Dermis microvascular lymphatic vessel endothelial cell (primary cell): ENCODE data around the gene PPP6R2. TPM values are rescaled to one million over a fixed set of nuclear protein-coding genes. Genes with fewer than 3 reads are reported as not detected.
"Not testable (repeated sequence)": the region's sequence is repeated elsewhere in the genome, so short reads cannot be mapped to it uniquely, and the experiment has no call there.

Experiments used
- DNase-seq, 2 donors: peaks; one replicate each; pipeline versions ENCODE4 v3.0.0 to v3.0.0-alpha.2; 2010; ENCODE audit warnings: low read depth in 2 of 2
- total RNA-seq: library from RNA; depleted of rRNA; stranded (reverse); fragments of >200 nt; gene quantifications from 2 replicates; pipeline ENCODE4 v1.2.1, GENCODE V29; 2014

The PPP6R2 gene
- total RNA-seq, 1 donor from 2014 or later = 39.4 TPM

DNA sequence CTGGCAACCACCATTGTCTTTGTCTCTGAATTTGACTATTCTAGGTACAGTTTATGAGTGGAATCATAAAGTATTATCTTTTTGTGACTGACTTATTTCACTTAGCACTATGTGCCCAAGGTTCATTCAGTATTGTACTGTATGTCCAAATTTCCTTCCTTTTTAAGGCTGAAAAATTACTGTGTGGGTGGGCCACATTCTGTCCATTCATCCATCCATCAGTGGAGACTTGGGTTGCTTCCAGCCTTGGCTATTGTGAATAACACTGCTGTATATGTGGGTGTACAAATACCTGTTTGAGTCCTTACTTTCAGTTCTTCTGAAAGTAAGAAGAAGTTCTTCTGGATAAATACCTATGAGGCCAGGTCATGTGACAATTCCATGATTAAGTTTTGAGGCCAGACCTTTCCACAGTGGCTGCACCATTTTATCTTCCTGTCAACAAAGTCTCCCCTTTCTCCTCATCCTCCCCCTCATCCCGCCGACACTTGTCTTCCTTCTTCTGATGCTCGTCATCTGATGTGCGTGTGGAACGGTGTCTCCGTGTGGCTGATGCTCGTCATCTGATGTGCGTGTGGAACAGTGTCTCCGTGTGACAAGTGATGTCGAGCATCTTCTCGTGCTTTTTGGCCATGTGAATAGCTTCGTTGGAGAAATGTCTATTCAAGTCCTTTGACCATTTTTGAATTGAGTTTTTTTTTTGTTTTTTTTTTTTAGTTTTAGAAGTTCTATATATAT is 82.2 kb downstream of the PPP6R2 start:
- DNase-seq = peak; percentile 37 to 54

DNA sequence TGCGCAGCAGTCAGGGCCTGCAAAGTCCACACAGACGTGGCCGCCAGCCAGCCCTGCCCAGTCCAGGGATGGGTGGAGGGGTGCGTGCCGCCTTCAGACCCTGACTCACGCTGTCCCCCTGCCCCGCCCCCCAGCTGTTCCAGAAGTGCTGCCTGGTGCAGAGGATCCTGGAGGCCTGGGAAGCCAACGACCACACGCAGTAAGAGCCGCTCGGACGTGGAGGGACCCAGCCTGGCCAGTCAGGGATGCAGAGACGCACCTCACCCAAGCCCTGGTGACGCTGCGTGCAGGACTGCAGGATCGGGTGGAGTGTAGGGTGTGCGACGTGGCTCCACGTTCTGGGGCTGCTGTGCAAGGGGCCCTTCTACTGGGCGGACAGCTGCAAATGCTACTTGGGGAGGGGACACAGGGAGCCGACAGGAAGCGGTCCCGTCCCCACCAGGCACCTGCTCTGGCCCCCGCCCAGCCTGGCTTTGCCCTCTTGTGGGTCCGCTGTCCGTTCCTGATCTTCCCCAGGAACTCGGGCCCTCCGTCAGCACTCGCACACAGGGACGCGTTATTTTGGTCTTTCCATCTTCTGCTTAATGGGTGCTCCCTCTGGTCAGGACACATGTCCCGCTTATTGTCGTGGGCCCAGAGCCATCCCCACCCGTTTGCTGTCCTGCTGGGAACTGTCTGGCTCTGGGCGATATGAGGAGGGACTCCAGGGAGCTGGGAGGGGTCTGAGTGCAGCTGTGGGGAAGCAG is 89.2 kb downstream of the PPP6R2 start:
- no peak for DNase-seq

DNA sequence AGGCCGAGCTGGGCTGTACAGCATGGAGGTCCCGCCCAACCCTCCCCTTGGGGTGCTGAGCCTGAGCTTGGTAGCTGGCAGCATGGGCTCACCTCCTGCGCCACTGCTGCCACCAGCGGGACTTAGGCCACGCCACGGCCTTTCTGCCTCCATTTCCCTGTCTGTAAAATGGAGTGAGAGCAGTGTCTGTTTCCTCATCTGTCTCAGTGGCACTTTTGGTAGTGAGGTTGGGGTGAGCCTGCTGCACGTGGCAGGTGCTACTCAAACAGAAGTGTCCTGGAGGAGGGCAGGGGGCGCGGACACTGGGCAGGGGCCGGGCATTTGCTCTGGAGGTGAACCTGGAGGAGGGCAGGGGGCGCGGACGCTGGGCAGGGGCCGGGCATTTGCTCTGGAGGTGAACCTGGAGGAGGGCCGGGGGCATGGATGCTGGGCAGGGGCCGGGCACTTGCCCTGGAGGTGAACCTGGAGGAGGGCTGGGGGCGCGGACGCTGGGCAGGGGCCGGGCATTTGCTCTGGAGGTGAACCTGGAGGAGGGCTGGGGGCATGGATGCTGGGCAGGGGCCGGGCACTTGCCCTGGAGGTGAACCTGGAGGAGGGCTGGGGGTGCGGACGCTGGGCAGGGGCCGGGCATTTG is 89.9 kb downstream of the PPP6R2 start:
- DNase-seq = not testable (repeated sequence)

DNA sequence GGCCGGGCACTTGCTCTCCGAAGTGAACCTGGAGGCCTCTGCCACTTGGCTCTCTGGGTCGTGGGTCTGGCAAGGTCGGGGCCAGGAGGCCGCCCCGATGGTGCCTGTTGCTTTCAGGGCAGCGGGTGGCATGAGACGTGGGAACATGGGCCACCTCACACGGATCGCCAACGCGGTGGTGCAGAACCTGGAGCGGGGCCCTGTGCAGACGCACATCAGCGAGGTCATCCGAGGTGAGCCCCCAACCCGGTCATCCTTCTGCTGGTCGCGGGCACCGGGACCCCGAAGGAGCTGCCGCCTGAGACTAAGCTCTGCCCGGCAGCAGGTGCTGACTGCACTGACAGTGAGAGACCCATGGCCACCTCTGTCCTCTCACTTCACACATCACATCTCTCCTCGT is 91.7 kb downstream of the PPP6R2 start:
- DNase-seq = no peak

DNA sequence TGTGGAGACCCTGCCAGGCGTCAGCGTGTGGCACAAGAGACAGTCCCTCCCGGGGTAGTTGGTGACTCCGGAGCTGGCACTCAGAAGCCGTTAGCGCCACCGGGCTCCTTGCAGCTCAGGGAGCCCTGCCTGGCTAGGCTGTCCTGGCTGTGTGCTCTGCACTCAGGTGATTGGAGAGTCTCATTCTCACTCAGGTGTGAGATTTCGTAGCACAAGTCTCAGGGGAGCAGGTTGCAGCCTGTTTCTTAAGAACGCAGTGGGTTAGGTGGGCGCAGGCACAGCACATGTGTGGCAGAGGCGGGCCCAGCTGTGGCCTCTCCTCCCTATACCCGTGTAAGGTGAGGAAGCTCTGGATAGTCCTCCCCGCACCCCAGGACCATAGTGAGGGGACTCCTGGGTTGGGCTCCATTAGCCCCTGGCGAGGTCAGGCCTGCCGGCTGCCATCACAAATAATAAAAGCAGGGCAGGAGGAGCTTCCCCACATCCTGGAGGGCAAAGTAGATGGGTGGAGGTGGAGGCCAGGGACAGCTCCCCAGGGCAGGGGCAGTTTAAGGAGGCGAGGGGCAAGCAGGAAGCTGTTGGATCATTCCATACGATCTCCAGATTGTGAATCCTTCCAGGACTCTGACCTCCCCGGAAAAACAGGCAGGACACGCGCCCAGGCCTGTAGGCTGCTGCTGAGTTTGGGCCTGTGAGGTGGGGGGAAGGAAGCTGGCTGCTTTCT is 92.3 kb downstream of the PPP6R2 start:
- DNase-seq = no peak

DNA sequence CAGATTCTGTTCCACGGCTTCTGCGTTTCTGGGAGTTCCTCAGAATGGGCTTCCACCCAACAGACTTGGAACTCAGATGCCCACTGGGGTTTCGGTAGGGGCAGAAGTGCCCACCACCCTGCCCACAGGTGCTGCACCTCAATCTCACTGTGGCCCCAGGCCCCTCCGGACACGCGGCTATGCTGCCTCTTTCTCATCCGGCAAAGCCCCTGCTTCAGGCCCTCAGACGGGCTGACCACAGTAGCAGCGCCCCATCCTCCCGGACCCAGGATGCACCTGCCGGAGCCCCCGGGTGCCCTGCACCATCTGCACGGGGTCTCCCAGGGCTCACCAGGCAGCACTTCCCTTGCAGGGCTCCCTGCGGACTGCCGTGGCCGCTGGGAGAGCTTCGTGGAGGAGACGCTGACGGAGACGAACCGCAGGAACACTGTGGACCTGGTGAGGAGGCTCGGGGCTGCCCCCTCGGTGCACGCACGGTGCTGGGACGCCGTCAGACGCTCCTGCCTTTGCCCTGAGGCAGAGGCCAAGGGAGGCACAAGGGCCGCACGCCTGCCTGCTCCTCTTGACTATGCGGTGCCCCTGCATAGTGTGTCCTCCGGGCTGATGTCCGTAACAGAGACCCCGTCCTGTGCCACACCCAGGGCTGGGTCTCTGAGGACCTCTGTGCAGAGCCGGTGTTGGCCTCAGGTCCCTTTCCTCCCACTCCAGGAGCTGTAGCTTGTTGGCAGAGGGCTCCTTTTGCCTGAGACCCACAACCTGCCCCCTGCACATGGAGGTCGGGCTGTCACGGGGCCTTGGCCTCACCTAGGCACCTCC is 93.1 kb downstream of the PPP6R2 start:
- DNase-seq = no peak

DNA sequence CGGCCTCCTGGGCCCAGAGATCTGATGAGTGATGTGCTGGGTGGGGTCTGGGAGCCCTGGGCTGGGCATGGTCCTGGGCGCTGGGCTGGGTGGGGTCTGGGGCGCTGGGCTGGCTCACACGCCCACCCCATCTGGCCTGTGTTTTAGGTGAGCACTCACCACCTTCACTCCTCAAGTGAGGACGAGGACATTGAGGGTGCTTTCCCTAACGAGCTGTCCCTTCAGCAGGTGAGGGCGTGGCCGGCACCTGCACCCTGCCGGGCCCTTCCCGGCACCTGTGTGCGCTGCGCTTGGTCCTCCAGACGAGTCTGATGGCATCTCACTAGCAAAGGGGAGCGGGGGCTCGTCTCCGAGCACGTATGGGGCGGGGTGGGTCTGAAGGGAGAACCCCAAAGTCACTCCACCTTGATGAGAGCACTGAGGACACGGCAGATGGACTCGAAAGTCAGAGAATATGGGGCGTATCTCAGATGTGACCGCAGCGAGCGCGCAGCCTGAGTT is 93.8 kb downstream of the PPP6R2 start:
- DNase-seq = no peak

DNA sequence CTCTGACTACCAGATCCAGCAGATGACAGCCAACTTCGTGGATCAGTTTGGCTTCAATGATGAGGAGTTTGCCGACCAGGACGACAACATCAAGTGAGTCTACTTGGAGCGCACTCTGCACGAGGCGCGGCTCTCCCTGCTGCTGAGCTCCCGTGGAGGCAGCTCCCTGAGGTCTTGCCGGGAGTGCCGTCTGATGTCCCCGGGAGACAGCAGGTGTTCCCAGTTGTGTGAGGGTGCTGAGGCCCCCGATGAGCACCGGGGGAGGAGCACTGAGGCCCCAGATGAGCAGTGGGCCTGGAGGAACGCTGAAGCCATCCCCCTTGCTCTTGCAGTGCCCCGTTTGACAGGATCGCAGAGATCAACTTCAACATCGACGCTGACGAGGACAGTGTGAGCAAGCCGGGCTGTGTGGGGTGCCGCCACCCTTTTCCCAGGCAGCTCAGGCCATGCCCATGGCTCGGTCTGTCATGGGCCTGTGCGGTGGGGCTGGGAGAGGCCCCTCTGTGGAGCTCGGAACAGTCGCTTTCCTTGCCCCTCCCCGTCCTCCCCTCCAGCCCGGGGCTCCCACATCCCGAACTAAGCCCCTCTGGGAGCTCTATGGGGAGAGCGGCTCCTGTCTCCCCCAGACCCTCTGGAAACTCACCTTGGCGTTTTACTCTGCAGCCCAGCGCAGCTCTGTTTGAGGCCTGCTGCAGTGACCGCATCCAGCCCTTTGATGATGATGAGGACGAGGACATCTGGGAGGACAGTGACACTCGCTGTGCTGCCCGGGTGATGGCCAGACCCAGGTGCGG is 94.6 kb downstream of the PPP6R2 start:
- DNase-seq = no peak

DNA sequence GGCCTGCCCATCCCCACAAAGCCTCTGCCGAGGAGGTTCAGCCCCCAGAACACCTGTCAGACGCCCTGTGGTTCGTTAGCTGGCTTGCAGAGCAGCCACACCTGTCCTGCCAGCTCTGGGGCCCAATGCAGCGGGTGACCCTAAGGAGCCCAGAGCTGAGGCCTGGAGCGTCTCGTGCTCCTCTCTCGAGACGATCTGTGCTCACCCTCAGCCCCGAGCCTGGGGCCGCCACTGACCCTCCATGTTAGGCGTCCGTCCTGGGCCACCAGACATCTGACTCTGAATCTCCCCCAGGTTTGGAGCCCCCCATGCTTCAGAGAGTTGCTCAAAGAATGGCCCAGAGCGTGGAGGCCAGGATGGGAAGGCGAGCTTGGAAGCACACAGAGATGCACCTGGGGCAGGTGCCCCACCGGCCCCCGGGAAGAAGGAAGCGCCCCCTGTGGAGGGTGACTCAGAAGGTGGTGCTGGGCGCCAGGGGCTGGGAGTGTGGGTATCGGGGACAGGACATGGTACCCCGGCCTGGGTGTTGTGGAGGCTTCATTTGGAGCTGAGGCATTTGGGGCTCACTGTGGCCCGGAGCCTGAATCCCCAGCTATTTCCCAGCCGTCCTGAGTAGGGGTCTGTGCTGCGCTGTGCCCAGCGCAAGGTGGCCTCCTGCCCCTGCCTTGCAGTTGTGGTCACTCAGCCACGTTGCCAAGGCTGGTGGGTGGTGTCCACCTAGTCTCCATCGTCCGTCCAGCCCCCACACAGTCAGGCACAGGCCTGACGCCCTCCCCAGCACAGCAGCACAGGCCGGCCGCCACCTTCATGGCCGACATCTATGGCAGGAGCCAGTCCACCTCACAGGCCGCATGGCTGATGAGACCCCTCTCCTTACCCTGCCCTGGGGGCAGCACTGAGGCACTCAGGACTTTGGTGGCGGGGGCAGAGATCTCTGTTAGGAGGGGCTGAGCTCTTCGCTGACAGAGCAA is 95.5 kb downstream of the PPP6R2 start:
- DNase-seq = no peak

DNA sequence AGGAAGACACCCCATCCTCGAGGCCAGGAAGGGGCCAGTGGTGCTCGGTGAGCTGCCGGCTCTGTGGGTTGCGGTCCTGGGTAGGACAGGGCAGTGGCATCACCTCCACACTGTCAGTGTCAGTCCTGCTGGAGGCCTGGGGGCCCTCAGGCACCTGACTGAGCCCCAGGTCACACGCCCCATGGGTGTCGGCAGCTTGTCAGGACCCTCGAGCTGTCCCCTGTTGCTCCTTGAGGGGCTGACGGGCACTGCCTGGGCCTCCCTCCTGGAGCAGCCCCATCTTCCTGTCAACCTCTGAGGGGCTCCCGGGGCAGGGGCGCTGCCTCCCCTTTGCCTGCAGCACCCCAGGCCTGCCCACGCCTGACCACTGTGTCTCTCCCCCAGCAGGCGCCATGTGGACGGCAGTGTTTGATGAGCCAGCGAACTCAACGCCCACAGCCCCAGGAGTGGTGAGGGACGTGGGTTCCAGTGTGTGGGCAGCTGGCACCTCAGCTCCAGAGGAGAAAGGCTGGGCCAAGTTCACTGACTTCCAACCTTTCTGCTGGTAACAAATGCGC is 96.3 kb downstream of the PPP6R2 start:
- no peak for DNase-seq

DNA sequence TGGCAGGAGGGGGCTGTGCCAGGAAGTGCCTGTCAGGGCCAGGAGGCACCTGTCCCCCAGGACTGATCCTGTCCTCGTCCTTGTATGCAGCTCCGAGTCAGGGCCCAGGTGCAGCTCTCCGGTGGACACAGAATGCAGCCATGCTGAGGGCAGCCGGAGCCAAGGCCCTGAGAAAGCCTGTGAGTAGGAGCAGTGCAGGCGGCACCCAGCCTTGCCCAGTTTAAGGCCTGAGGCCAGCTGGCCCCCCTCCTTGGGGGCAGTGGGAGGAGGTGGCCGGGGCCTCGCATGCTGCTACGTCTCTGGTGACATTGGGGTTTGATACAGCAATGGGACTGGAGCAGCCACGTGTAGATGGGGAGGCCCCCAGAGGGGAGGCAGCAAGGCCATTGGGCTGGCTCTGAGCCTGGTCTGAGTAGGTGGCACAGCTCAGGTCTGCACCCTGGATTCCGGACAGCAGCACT is 96.8 kb downstream of the PPP6R2 start:
- no peak for DNase-seq

DNA sequence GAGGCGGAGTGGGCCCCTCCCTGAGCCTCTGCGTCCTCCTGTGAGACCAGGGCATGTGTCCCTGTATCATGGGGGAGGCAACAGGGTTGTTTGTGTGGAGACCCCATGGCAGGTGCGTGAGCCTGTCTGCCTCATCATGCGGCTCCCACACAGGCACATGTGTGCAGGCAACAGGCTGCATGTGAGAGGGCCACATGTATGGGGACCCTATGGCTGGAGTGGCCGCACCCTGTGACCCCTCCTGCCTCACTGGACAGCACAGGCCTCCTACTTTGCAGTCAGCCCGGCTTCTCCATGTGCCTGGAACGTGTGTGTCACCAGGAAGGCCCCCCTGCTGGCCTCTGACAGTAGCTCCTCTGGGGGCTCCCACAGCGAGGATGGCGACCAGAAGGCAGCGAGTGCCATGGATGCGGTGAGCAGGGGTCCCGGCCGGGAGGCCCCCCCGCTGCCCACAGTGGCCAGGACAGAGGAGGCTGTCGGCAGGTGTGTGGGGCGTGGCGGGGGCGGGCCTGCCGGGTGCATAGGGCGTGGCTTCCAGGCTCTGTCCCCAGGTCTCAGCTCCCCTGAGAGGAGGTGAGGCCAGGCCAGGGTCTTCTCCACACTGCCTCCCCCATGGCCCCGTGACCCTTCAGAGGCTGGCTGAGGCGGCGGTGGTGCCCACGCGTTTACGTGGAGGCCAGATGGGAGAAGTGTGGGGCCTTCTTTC is 97.6 kb downstream of the PPP6R2 start:
- no peak for DNase-seq

DNA sequence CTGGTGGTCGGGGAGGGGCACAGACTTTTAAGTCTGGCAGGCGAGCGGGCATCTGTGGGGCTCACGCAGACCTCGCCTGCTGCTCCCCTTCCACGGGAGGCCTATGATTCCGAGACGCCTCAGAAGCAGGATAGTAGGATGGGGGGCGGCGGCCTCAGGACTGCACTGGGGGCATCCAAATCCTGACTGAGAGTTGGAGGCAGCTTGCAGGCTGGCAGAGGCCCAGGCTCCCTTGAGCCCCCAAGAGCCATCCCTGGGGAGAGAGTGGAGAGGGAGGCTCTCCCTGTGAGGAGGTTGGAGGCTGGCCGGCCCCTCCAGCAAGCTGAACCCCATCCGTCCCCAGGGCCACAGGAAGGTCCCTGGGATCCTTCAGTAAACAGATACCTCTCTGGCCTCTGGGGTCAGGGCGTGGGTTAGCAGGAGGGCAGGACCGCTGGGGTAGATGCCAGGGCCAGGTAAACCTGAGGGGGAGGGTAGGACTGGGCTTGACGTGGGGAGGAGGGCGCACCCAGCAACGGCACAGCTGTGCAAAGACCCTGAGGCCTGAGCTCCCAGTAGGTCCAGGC is 98.4 kb downstream of the PPP6R2 start:
- no peak for DNase-seq

DNA sequence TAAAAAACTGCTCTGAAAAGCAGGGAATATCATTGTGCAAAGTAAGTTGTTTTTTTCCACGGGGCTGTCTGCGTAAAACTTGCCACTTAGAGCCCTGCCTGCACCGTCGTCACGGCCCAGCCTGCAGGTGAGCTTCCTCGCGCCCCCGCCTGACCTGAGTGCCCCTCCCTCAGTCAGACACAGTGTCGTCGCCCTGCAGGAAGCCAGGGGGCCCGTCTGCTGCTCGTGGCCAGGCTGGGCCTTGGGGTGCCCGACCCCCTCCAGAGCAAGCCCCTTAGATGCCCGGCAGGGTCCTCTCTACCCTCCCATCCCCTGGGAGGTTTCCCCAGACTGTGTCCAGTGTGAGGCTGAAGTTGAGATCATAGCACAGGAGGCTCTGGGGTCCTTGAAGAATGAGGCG is 100.1 kb downstream of the PPP6R2 start:
- no peak for DNase-seq

DNA sequence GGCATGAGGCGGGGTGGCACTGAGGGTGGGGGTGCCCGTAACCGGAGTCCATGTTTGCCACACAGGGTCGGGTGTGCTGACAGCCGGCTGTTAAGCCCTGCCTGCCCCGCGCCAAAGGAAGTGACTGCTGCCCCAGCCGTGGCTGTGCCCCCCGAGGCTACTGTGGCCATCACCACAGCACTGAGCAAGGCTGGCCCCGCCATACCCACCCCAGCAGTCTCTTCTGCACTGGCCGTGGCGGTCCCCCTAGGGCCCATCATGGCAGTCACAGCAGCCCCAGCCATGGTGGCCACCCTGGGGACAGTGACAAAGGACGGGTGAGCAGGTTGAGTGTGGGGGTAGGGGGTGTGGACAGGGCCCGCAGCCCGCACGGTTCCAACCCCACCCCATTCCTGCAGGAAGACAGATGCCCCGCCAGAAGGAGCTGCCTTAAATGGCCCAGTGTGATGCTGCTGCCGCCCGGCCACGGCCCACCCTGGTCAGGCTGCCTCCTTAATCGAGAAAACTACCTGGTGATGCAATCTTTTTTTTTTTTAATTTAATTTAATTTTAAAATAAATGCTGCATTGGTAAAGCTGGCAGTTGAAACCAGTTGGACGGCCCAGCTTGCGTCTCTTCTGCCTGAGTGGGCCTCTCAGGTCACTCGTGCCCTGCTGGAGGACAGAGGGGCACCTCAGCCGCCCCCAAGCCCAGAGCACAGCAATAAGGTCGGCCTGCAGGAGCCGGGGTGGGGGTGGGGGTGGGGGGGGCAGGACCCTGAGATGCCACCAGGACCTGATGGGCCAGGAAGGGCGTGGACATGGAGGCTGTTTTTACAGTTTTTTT is 100.9 kb downstream of the PPP6R2 start:
- no peak for DNase-seq

DNA sequence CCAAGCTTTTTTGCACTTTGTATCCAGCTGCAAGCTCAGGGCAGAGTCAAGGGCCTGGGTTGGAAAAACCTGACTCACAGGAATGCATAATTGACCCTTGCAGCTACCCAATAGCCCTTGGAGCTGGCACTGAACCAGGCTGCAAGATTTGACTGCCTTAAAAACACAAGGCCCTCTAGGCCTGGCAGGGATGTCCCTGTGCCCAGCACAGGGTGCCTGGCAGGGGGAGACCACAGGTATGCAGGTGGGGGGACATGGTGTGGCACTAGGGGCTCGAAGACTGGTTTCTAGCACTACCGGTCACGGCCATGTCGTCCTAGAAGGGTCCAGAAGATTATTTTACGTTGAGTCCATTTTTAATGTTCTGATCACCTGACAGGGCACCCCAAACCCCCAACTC is 101.5 kb downstream of the PPP6R2 start:
- DNase-seq = peak in 1 of 2 donors; percentile 54
